HCT116 (cell line): ENCODE results near the gene ZNF426.

Experiments
- EZH2 ChIP-seq: fragments of 200-600 bp; sonication (generic); IDR thresholded peaks from 2 replicates; pipeline ENCODE4 v1.6.1; 2017; ENCODE audit warnings: antibody characterized with exemption, mixed run types
- EZH2phosphoT487 ChIP-seq: fragments of 200-600 bp; IDR thresholded peaks from 2 replicates; pipeline ENCODE4 v1.6.1; 2018; ENCODE audit warnings: antibody characterized with exemption, borderline replicate concordance
- POLR2A ChIP-seq: IDR thresholded peaks from 2 replicates; pipeline ENCODE4 v1.7.0; 2011; ENCODE audit warnings: borderline replicate concordance; ENCODE audit not compliant: insufficient read depth, insufficient read length; ENCODE audit errors: extremely low read depth
- SP1 ChIP-seq: IDR thresholded peaks from 2 replicates; pipeline ENCODE4 v1.6.1; 2012; ENCODE audit warnings: low read depth
- YY1 ChIP-seq: IDR thresholded peaks from 2 replicates; pipeline ENCODE4 v1.6.1; 2011; ENCODE audit warnings: low read length, low read depth, moderate library complexity, mild to moderate bottlenecking; ENCODE audit not compliant: insufficient replicate concordance; ENCODE audit errors: extremely low read depth
- ZNF274 ChIP-seq: fragments of 200-500 bp; sonication (Bioruptor generic); IDR thresholded peaks from 2 replicates; pipeline ENCODE4 v1.6.1; 2014; ENCODE audit warnings: mild to moderate bottlenecking, low read depth, low read length, inconsistent platforms
- TF ChIP-seq, protein P1 (sequence below), 3 experiments: fragments of 200-600 bp in 1 of 3; sonication (generic) in 1 of 3; IDR thresholded peaks in 2 of 3; conservative IDR thresholded peaks in 1 of 3; 2 replicates each; pipeline ENCODE4 v1.5.1; 2012 to 2017; ENCODE audit warnings: low read depth in 2 of 3, low read length in 2 of 3, antibody characterized with exemption in 1 of 3, borderline replicate concordance in 1 of 3, control low read depth in 1 of 3, mild to moderate bottlenecking in 1 of 3, mixed read lengths in 1 of 3, mixed run types in 1 of 3, moderate library complexity in 1 of 3; ENCODE audit not compliant: insufficient read depth in 1 of 3
- TF ChIP-seq, protein P2 (sequence below): IDR thresholded peaks from 2 replicates; pipeline ENCODE4 v1.6.1; 2012; ENCODE audit warnings: low read depth
- TF ChIP-seq, protein P3 (sequence below): IDR thresholded peaks from 2 replicates; pipeline ENCODE4 v1.6.1; 2012

DNA sequence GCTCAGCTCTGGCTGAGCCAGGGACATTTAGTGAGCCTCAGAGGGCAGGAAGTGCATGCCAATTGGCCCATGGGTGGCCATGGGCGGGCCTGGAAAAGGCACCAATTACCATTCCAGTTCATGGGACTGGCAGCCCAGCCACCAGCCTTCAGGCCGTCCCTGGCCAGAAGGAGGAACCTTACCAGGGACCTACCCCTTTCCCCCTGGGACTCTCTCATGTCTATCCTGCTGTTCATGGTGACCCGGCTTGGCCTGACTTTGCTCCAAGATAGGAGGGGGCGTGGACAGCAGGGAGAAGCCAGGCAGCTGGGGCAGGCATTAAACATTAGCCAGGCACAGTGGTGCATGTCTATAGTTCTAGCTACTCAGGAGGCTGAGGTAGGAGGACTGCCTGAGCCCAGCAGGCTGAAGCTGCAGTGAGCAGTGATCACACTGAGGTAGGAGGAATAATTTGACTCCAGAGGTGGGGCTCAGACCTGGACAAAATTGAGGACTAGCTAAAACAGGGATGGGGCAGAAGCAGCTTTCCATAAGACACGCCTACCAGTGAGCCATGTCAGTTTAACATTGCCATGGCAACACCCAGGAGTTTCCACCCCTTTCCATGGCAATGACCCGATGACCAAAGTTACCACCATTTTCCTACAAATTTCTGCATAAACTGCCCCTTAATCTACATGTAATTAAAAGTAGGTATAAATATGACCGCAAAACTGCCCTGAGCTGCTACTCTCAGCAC is 14.3 kb upstream of the ZNF426 start:
- TF ChIP-seq, protein P1, sequence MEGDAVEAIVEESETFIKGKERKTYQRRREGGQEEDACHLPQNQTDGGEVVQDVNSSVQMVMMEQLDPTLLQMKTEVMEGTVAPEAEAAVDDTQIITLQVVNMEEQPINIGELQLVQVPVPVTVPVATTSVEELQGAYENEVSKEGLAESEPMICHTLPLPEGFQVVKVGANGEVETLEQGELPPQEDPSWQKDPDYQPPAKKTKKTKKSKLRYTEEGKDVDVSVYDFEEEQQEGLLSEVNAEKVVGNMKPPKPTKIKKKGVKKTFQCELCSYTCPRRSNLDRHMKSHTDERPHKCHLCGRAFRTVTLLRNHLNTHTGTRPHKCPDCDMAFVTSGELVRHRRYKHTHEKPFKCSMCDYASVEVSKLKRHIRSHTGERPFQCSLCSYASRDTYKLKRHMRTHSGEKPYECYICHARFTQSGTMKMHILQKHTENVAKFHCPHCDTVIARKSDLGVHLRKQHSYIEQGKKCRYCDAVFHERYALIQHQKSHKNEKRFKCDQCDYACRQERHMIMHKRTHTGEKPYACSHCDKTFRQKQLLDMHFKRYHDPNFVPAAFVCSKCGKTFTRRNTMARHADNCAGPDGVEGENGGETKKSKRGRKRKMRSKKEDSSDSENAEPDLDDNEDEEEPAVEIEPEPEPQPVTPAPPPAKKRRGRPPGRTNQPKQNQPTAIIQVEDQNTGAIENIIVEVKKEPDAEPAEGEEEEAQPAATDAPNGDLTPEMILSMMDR (IDR thresholded peaks at IDR 0.05 in 2 of 3, conservative IDR thresholded peaks at IDR 0.05 in 1 of 3; ENCODE audit: borderline replicate concordance in 1 of 3, insufficient read depth in 1 of 3, low read depth in 2 of 3, low read length in 2 of 3): no peak
- TF ChIP-seq, protein P2, sequence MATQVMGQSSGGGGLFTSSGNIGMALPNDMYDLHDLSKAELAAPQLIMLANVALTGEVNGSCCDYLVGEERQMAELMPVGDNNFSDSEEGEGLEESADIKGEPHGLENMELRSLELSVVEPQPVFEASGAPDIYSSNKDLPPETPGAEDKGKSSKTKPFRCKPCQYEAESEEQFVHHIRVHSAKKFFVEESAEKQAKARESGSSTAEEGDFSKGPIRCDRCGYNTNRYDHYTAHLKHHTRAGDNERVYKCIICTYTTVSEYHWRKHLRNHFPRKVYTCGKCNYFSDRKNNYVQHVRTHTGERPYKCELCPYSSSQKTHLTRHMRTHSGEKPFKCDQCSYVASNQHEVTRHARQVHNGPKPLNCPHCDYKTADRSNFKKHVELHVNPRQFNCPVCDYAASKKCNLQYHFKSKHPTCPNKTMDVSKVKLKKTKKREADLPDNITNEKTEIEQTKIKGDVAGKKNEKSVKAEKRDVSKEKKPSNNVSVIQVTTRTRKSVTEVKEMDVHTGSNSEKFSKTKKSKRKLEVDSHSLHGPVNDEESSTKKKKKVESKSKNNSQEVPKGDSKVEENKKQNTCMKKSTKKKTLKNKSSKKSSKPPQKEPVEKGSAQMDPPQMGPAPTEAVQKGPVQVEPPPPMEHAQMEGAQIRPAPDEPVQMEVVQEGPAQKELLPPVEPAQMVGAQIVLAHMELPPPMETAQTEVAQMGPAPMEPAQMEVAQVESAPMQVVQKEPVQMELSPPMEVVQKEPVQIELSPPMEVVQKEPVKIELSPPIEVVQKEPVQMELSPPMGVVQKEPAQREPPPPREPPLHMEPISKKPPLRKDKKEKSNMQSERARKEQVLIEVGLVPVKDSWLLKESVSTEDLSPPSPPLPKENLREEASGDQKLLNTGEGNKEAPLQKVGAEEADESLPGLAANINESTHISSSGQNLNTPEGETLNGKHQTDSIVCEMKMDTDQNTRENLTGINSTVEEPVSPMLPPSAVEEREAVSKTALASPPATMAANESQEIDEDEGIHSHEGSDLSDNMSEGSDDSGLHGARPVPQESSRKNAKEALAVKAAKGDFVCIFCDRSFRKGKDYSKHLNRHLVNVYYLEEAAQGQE: no peak
- no peak for TF ChIP-seq POLR2A
- TF ChIP-seq EZH2: no peak
- TF ChIP-seq, protein P3, sequence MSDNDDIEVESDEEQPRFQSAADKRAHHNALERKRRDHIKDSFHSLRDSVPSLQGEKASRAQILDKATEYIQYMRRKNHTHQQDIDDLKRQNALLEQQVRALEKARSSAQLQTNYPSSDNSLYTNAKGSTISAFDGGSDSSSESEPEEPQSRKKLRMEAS: no peak
- no peak for TF ChIP-seq EZH2phosphoT487
- no peak for TF ChIP-seq SP1
- TF ChIP-seq ZNF274: no peak
- no peak for TF ChIP-seq YY1
